GM12874 (cell line): ENCODE results near the gene PHF2.

Source experiments
- TF ChIP-seq, protein P1 (sequence below): IDR thresholded peaks from 2 replicates; pipeline ENCODE4 v1.5.1; 2011; ENCODE audit warnings: low read depth, mild to moderate bottlenecking, control low read depth, low read length, moderate library complexity; ENCODE audit not compliant: insufficient read depth

PHF2 gene

DNA sequence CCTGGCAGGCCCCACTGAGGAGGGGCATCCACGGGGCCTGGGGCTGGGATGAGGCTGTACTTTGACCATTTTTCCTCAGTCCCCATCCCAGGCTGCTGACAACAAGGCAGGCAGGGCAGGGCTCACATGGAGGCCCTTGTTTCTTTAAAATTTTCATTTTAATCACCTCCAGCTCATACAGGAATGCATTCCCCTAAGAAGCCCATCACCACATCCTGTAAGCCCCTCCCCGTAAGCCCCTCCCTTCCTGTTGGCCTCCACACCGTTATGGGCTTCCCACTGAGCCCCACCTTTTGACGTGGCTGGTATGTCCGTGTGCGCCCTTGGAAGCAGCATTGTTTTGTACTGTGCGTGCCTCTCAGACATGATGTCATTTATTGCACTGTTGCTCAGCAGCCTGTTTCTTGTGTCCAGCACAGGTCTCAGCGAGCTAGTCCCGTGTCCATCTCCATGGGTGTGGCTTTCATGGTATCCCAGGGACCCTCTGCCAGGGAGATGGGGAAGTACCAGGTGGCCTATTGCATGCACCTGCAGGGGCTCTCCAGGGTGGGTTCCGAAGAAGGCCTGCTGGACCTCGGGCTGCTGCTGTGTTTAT lies 22.4 kb downstream of the PHF2 start:
- TF ChIP-seq, protein P1, sequence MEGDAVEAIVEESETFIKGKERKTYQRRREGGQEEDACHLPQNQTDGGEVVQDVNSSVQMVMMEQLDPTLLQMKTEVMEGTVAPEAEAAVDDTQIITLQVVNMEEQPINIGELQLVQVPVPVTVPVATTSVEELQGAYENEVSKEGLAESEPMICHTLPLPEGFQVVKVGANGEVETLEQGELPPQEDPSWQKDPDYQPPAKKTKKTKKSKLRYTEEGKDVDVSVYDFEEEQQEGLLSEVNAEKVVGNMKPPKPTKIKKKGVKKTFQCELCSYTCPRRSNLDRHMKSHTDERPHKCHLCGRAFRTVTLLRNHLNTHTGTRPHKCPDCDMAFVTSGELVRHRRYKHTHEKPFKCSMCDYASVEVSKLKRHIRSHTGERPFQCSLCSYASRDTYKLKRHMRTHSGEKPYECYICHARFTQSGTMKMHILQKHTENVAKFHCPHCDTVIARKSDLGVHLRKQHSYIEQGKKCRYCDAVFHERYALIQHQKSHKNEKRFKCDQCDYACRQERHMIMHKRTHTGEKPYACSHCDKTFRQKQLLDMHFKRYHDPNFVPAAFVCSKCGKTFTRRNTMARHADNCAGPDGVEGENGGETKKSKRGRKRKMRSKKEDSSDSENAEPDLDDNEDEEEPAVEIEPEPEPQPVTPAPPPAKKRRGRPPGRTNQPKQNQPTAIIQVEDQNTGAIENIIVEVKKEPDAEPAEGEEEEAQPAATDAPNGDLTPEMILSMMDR, result no peak

DNA sequence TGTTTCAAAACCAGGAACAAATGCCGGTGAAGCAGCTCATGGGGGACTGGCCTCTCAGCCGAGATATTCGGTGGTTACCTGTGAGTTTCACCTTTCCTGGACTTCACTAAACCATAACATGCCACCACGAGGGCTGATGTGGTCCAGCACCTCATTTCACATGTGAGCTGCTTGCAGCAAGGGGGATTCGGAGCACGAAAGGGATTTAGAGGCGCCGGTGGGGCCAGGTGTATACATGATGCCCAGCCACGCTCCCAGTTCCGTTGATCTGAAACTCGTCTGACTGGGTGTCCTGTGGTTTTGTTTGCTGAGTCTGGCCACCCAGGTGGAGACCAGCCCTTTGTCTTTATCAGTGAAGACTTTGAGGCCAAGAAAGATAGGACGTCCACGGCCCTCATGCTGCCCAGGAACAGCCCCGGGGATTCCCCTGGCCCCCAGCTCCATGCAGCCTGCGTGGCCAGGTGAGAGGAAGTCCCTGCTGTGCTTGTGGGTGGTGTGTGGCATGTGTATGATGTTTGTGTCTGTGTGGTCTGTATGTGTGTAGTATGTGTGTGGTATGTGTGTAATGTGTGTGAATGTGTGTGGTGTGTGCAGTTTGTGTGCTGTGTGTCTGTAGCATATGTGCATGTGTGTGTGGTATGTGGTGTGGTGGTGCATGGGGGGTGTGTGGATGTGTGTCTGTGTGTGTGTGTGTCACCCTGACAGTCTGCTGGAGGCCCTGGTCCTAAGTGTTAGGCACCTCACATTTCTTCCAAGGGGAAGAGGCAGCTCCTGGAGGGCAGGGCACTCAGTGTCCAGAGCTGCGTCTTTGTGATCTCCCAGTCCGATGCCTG lies 23.4 kb downstream of the PHF2 start:
- TF ChIP-seq, protein P1, result no peak

DNA sequence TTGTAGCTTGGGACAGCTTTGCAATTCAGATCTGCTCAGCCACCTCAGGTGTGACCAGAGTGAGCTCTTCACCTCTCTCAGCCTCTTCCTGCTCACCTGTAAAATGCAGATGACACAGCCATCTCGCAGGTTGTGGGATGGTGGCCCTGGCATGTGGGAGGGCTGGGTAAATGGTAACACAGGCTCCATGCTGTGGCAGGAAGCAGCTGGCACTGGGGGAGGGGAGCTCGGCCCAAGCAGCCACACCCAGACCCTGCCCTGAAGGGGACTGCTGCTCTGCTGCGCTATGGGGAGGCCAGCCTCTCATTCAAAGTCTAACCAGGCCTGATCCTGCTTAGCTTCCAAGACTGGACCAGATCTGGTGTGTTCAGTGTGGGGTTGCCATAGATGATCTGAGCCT lies 24.1 kb downstream of the PHF2 start:
- TF ChIP-seq, protein P1, result no peak

DNA sequence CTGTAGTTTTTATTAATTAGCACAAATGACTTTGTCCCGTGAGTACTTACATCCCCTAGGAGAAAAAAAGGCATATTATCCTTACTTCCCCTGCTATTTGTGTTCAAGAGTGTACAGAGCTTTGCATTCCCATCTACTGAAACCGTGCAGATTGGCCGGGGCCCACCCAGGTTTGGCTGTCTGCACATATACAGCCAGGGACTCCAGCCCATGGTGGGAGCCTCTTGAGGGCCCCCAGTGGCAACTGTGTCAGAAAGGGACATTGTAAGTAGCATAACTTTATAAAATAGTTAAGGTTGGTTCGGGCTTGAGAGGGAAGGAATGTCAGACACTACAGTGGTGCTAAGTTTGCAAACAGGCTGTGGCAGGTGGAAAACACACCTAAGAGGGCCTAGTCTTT lies 24.7 kb downstream of the PHF2 start:
- TF ChIP-seq, protein P1, result no peak

- TF ChIP-seq, protein P1, result no peak
Measured at GRCh38 chr9:93601666-93602065, 25.3 kb downstream of the PHF2 start.

DNA sequence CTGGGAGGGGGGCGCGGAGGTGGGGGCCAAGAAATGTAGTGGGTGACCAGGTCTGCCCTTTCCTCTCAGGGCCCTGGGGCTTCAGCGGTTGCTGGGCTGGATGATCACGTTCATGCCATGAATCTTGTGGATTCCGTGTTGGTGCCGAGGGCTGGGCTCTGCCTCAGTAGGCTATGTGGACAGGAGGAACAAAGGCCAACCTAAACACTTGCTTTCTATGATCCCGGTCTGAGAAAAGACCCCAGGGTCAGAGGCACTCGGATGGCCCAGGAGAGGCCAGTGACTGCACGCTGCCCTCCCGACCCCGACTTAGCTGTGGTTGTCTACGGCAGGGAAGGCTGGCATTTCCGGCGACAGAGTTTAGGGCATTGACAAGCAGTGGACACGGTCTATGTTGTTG lies 26.6 kb downstream of the PHF2 start:
- TF ChIP-seq, protein P1, result no peak

DNA sequence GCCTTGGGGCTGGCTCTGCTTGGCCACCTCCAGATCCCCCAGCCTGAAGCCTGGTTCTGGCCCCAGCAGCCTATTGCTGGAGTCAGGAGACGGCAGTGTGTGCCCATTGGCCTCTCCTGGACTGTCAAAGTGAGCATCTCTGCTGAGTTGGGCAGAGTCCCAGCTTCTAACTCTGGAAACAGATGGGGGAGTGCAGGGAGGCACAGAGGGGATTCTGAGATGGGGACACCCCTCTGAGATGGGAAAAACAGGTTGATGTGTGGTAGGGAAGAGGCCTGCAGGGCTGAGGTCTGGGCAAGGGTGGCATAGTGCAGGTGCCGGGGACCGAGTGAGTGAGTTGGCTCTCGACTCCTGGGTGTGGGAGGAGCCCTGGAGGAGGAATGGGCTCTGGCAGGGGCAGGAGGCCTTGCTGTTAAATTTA lies 27.5 kb downstream of the PHF2 start:
- TF ChIP-seq, protein P1, result no peak
